Measurements from ENCODE around the gene EID2B. TPM values are rescaled to one million over a fixed set of nuclear protein-coding genes. Genes with fewer than 3 reads are reported as not detected.

Gene EID2B
- total and polyA plus RNA-seq, 9 of the 15 experiments (the other 6 are each of a cell fraction or from before 2014, with no cell fraction given), result 2.8 to 8.8 (median 4.8) TPM

- TF ChIP-seq FOSL1 (tag; conservative IDR thresholded peaks at IDR 0.05), result no peak
- TF ChIP-seq SRSF1 (IDR thresholded peaks at IDR 0.05; ENCODE audit: low read depth, low read length), result no peak
- no peak for TF ChIP-seq MEIS2 (IDR thresholded peaks at IDR 0.05; ENCODE audit: partially characterized antibody)
- no peak for TF ChIP-seq DIDO1 (tag; IDR thresholded peaks at IDR 0.05; ENCODE audit: low read depth)
- no peak for TF ChIP-seq DEAF1 (CRISPR knock-in tag; IDR thresholded peaks at IDR 0.05)
- no peak for TF ChIP-seq SRF (CRISPR knock-in tag; IDR thresholded peaks at IDR 0.05)
- TF ChIP-seq ZNF583 (CRISPR knock-in tag; IDR thresholded peaks at IDR 0.05), result no peak
- TF ChIP-seq MCM5 (IDR thresholded peaks at IDR 0.05; ENCODE audit: low read depth), result no peak
- TF ChIP-seq SREBF1 (IDR thresholded peaks at IDR 0.05; ENCODE audit: borderline replicate concordance, low read depth, low read length), result no peak
- TF ChIP-seq ELK1 (CRISPR knock-in tag; IDR thresholded peaks at IDR 0.05), result no peak
- TF ChIP-seq IFI16 (CRISPR knock-in tag; IDR thresholded peaks at IDR 0.05), result no peak
- no peak for TF ChIP-seq TOE1 (IDR thresholded peaks at IDR 0.05; ENCODE audit: borderline replicate concordance)
- TF ChIP-seq TOE1 (CRISPR knock-in tag; IDR thresholded peaks at IDR 0.05; ENCODE audit: borderline replicate concordance, low read depth), result no peak
- no peak for TF ChIP-seq ZNF57 (CRISPR knock-in tag; IDR thresholded peaks at IDR 0.05)
- no peak for TF ChIP-seq NKRF (IDR thresholded peaks at IDR 0.05; ENCODE audit: borderline replicate concordance)
- TF ChIP-seq ASH1L (IDR thresholded peaks at IDR 0.05; ENCODE audit: borderline replicate concordance, low read depth, partially characterized antibody), result no peak
- no peak for TF ChIP-seq ZNF134 (CRISPR knock-in tag; conservative IDR thresholded peaks at IDR 0.05)
- no peak for TF ChIP-seq NFE2 (IDR thresholded peaks at IDR 0.05; ENCODE audit: low read depth)
- no peak for TF ChIP-seq PTTG1 (tag; IDR thresholded peaks at IDR 0.05; ENCODE audit: low read depth)
- H3K9me1 ChIP-seq (ENCODE audit: control insufficient read depth, insufficient read depth, low read length), result no peaks in the 10 kb centered on the region
- H4K20me1 ChIP-seq (replicated peaks; ENCODE audit: control insufficient read depth, insufficient read depth, low read length), result 0 out of 2 replicates have a peak, but pooled peaks cover 9% of the 10 kb centered on the region
- no peak overlapping the region for H3K4me2 ChIP-seq (ENCODE audit: insufficient read depth, low read length)
- DNase-seq (ENCODE audit: extremely low read depth in 1 of 4, low spot score in 3 of 4), result no peak
- H3K4me3 ChIP-seq, result no peak overlapping the region
- POLR2A ChIA-PET, result interaction anchor here (1.0 kb wide), 1 partner anchor 9 kb away, joined by 3 read pairs; no protein-coding TSS in a partner anchor
- no peaks in the 10 kb centered on the region for H3K27me3 ChIP-seq (ENCODE audit: control insufficient read depth in 2 of 2, insufficient read depth in 2 of 2, low read length in 2 of 2)
- peak overlapping the region in 1 of 2 experiments; percentile 21; a peak in 1 of 4 replicates for H3K9ac ChIP-seq (ENCODE audit: insufficient read depth in 1 of 2, low read depth in 2 of 2, low read length in 2 of 2)
- CTCF ChIA-PET (ENCODE audit: low intra/inter-chr PET ratio), result no interaction called here
- H2AFZ ChIP-seq (ENCODE audit: low read depth, low read length), result no peak overlapping the region
- H3K4me1 ChIP-seq (replicated peaks in 1 of 2; ENCODE audit: control insufficient read depth in 2 of 2, insufficient read depth in 2 of 2, low read length in 2 of 2), result peaks cover 10 to 17% of the 10 kb centered on the region in 2 experiments; a peak in 4 of 5 replicates
- no TSS peak for BruUV-seq (replicated peaks)
- FAIRE-seq, result peak; percentile 54
- in situ Hi-C loops (cut with MboI) (no loop called here), intact Hi-C loops (cut with micrococcal nuclease) (loop anchor here (5.0 kb wide), 1 partner anchor 36 kb away; the partner anchor contains the start of gene SUPT5H)
- H3K27ac ChIP-seq (ENCODE audit: extremely low read depth, low read depth, low read length), result no peak overlapping the region
- H3K79me2 ChIP-seq (ENCODE audit: control insufficient read depth, insufficient read depth, low read length), result peaks cover 35% of the 10 kb centered on the region
- no peaks in the 10 kb centered on the region for H3K9me3 ChIP-seq (replicated peaks; ENCODE audit: control insufficient read depth, insufficient read depth, low read depth, low read length)
- ATAC-seq, result no peak
- peaks cover 62% of the 10 kb centered on the region for H3K36me3 ChIP-seq (ENCODE audit: control insufficient read depth, insufficient read depth, low read length)
- WGBS (ENCODE audit: insufficient coverage, low coverage, missing lambda C conversion rate), result 70% methylated on average over 1 of the region's 6 CpGs
These were observed 49.5 kb downstream of the EID2B start for GRCh38 chr19:39483141-39483540.
